Endothelial cell of umbilical vein (primary cell): Measurements from ENCODE around the gene ATP9B. TPM values are rescaled to one million over a fixed set of nuclear protein-coding genes. Genes with fewer than 3 reads are reported as not detected.
A peak's percentile ranks its signal among the peaks of the same experiment; 100 is the strongest.

Source experiments
- BruUV-seq: library from RNA; stranded (reverse); fragments of 400-500 nt; replicated peaks from 2 replicates; lab custom pipeline; 2021; lab: Mats Ljungman, UMichigan
- CTCF ChIA-PET: fragments of 300-600, 350-600 bp; sonication (Branson Sonifier 250); formaldehyde crosslinking; loops from one replicate; lab custom pipeline; 2021; ENCODE audit warnings: antibody characterized with exemption, inconsistent platforms; lab: Charles Lee
- POLR2A ChIA-PET: fragments of 300-600, 350-600 bp; sonication (Branson Sonifier 250); formaldehyde crosslinking; loops from one replicate; lab custom pipeline; 2021; ENCODE audit warnings: antibody characterized with exemption, inconsistent platforms; lab: Charles Lee
- DNase-seq: peaks from one replicate; pipeline ENCODE4 v3.0.0-alpha.2; 2011; ENCODE audit warnings: low read depth, low spot score
- FAIRE-seq: peaks from 2 replicates; lab custom pipeline; 2011; peaks lifted over from hg19 to GRCh38; lab: Jason Lieb, UNC
- H2AFZ ChIP-seq: 2 replicates; pipeline ENCODE4 v1.6.0; 2012; ENCODE audit warnings: low read depth, low read length, control low read depth, inconsistent platforms
- H3K27ac ChIP-seq: 2 replicates; pipeline ENCODE4 v1.5.1; 2011; ENCODE audit warnings: low read depth, mild to moderate bottlenecking, control low read depth, low read length, moderate library complexity; ENCODE audit not compliant: insufficient read depth
- H3K27me3 ChIP-seq, 2 experiments: 2 replicates each; pipeline versions ENCODE4 v1.6.0 to v1.6.1; 2011; ENCODE audit warnings: low read length in 2 of 2, mixed read lengths in 1 of 2; ENCODE audit not compliant: control insufficient read depth in 2 of 2, insufficient read depth in 2 of 2
- H3K36me3 ChIP-seq, 2 experiments: 2 replicates in 1 of 2; 3 replicates in 1 of 2; pipeline ENCODE4 v1.5.1; 2011; ENCODE audit warnings: low read length in 2 of 2, mild to moderate bottlenecking in 1 of 2, moderate library complexity in 1 of 2; ENCODE audit not compliant: control insufficient read depth in 2 of 2, insufficient read depth in 2 of 2; ENCODE audit errors: extremely low read depth in 1 of 2
- H3K4me1 ChIP-seq: 3 replicates; pipeline ENCODE4 v1.5.1; 2011; ENCODE audit warnings: mild to moderate bottlenecking, low read length; ENCODE audit not compliant: control insufficient read depth, insufficient read depth; ENCODE audit errors: extremely low read depth
- H3K4me2 ChIP-seq: 2 replicates; pipeline ENCODE4 v1.6.1; 2011; ENCODE audit warnings: low read length, control low read depth, mixed read lengths; ENCODE audit not compliant: insufficient read depth
- H3K4me3 ChIP-seq, 3 experiments: fragments of 200-600 bp in 1 of 3; sonication (generic), shearing (Covaris generic) in 1 of 3; replicated peaks in 1 of 3; 2 replicates each; pipeline ENCODE4 v1.5.1; 2011 to 2016; ENCODE audit warnings: control low read depth in 3 of 3, low read length in 3 of 3, mild to moderate bottlenecking in 2 of 3, inconsistent platforms in 1 of 3, low read depth in 1 of 3, moderate library complexity in 1 of 3; ENCODE audit not compliant: insufficient read depth in 1 of 3
- H3K79me2 ChIP-seq: 2 replicates; pipeline ENCODE4 v1.6.0; 2012; ENCODE audit warnings: low read length, inconsistent platforms; ENCODE audit not compliant: control insufficient read depth, insufficient read depth
- H3K9ac ChIP-seq: replicated peaks from 2 replicates; pipeline ENCODE3; 2011; ENCODE audit warnings: low read length, control low read depth; ENCODE audit not compliant: insufficient read depth; ENCODE audit errors: extremely low read depth
- H3K9me1 ChIP-seq: replicated peaks from 3 replicates; pipeline ENCODE4 v1.6.0; 2011; ENCODE audit warnings: mild to moderate bottlenecking, low read length; ENCODE audit not compliant: control insufficient read depth, insufficient read depth; ENCODE audit errors: extremely low read depth
- H3K9me3 ChIP-seq: replicated peaks from 2 replicates; pipeline ENCODE4 v1.5.1; 2012; ENCODE audit warnings: low read length, inconsistent platforms; ENCODE audit not compliant: control insufficient read depth, insufficient read depth
- H4K20me1 ChIP-seq: replicated peaks from 2 replicates; pipeline ENCODE3; 2011; ENCODE audit warnings: mild to moderate bottlenecking, low read length; ENCODE audit not compliant: control insufficient read depth, insufficient read depth; ENCODE audit errors: extremely low read depth
- EZH2 ChIP-seq: IDR thresholded peaks from 2 replicates; pipeline ENCODE4 v1.6.1; 2012; ENCODE audit warnings: borderline replicate concordance, low read depth, mild to moderate bottlenecking, moderate library complexity, low read length, inconsistent platforms; ENCODE audit not compliant: severe bottlenecking
- FOS ChIP-seq: IDR thresholded peaks from 2 replicates; pipeline ENCODE4 v1.6.1; 2011; ENCODE audit warnings: mild to moderate bottlenecking, low read length, moderate library complexity, borderline replicate concordance; ENCODE audit not compliant: insufficient read depth
- GATA2 ChIP-seq: IDR thresholded peaks from 2 replicates; pipeline ENCODE4 v1.7.0; 2011; ENCODE audit warnings: low read depth, mild to moderate bottlenecking, moderate library complexity, mixed read lengths, low read length; ENCODE audit not compliant: insufficient read length, insufficient read depth
- JUN ChIP-seq: IDR thresholded peaks from 2 replicates; pipeline ENCODE4 v1.6.1; 2011; ENCODE audit warnings: borderline replicate concordance, low read depth; ENCODE audit not compliant: insufficient read length, insufficient read depth
- MAX ChIP-seq: IDR thresholded peaks from 2 replicates; pipeline ENCODE4 v1.6.1; 2011; ENCODE audit not compliant: insufficient read depth, insufficient read length
- MYC ChIP-seq: IDR thresholded peaks from one replicate; pipeline ENCODE4 v1.6.1; 2011; ENCODE audit warnings: mild to moderate bottlenecking, low read depth, low read length
- POLR2A ChIP-seq: IDR thresholded peaks from 2 replicates; pipeline ENCODE4 v1.6.1; 2012; ENCODE audit warnings: low read depth, mild to moderate bottlenecking, control low read depth, low read length
- POLR2AphosphoS5 ChIP-seq: IDR thresholded peaks from 2 replicates; pipeline ENCODE4 v1.6.1; 2012; ENCODE audit warnings: low read depth, mild to moderate bottlenecking, control low read depth, low read length, moderate library complexity; ENCODE audit not compliant: insufficient read depth
- dilution Hi-C: fragments of 300-500 bp; cut with MboI; formaldehyde crosslinking; loops from one replicate; pipeline ENCODE4 v1.15.0; 2019; ENCODE audit warnings: low sequenced_read_pairs; ENCODE audit not compliant: extremely low pct_ligation_motif_present
- intact Hi-C: fragments of 100-400 bp; cut with micrococcal nuclease; formaldehyde crosslinking; loops from one replicate; pipeline ENCODE4 v1.10.0; 2022
- polyA plus RNA-seq, 4 experiments: library from polyadenylated mRNA; depleted of rRNA in 3 of 4; stranded (reverse) in 3 of 4; unstranded in 1 of 4; fragments of >200 nt; gene quantifications; 2 replicates each; pipeline versions ENCODE4 v1.2.1 to v1.2.3, GENCODE V29; 2011 to 2012; ENCODE audit warnings: missing spikeins in 1 of 4
- total RNA-seq: library from RNA; stranded (reverse); gene quantifications from 2 replicates; pipeline ENCODE4 v1.2.3, GENCODE V29; 2021
- TF ChIP-seq, protein P1 (sequence below), 2 donors: IDR thresholded peaks; 1 replicate in 1 of 2; 2 replicates in 1 of 2; pipeline ENCODE4 v1.5.1; 2011; ENCODE audit warnings: low read length in 2 of 2, mild to moderate bottlenecking in 2 of 2, moderate library complexity in 2 of 2, control low read depth in 1 of 2, inconsistent platforms in 1 of 2, low read depth in 1 of 2; ENCODE audit not compliant: insufficient read depth in 1 of 2; ENCODE audit errors: extremely low read depth in 1 of 2

Gene ATP9B
- total and polyA plus RNA-seq, 2 donors (not counting 3 experiments of a cell fraction or from before 2014, with no cell fraction given): 14.6 to 18.2 TPM

DNA sequence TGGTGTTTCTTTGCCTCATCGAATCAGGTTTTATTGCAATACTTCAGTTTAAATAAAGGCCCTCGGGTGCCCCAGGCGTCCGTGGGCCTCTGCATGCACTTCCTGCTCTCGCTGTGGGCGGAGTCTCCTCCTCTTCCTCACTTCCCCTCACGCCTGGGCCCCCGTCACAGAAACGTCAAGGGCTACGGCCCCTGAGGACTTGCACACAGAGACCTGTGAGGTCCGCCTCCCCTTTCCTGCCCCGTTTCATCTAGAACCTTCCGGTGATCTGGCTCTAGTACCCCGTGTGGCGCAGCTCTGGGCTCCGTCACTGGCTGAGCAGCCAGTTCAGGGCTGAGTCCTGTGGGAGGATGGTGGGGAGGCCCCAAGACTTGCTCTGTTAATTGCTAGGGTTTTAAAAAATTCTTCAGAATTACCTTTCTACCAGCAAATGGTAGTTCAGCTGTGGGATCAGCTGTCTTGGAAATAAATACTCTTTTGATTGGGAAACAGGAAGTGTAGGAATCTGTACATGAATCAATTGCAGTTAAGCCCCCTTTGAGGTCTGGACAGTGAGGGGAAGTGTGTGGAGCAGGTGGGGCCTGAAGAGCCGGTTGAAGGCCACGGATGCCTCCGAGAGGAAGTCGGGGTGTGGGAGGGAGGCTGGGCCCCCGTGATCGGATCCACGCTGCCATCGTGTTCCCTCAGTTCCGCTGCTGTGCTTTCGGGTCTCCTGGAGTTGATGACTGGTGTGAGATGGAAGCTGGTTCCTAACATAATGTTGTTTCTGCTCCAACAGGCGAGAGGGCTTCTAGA, 336.8 kb downstream of the ATP9B start:
- BruUV-seq: no TSS peak
- POLR2A ChIA-PET: no interaction called here
- Histone ChIP-seq H3K79me2 (peaks cover 32% of the 10 kb centered on the region), H3K9ac (no peak overlapping the region), H3K4me2 (peak overlapping the region; percentile 23), H3K27ac (peak overlapping the region; percentile 56), H3K36me3 (peaks cover 0 to 8% of the 10 kb centered on the region in 2 experiments), H2AFZ (peak overlapping the region; percentile 11), H3K27me3 (no peaks in the 10 kb centered on the region), H4K20me1 (no peaks in the 10 kb centered on the region), H3K4me3 (no peak overlapping the region), H3K9me1 (no peaks in the 10 kb centered on the region), H3K9me3 (no peaks in the 10 kb centered on the region), H3K4me1 (peaks cover 34% of the 10 kb centered on the region)
- TF ChIP-seq JUN: no peak
- TF ChIP-seq POLR2A: no peak
- no peak for TF ChIP-seq GATA2
- TF ChIP-seq EZH2: no peak
- TF ChIP-seq MAX: no peak
- no peak for TF ChIP-seq FOS
- TF ChIP-seq, protein P1, sequence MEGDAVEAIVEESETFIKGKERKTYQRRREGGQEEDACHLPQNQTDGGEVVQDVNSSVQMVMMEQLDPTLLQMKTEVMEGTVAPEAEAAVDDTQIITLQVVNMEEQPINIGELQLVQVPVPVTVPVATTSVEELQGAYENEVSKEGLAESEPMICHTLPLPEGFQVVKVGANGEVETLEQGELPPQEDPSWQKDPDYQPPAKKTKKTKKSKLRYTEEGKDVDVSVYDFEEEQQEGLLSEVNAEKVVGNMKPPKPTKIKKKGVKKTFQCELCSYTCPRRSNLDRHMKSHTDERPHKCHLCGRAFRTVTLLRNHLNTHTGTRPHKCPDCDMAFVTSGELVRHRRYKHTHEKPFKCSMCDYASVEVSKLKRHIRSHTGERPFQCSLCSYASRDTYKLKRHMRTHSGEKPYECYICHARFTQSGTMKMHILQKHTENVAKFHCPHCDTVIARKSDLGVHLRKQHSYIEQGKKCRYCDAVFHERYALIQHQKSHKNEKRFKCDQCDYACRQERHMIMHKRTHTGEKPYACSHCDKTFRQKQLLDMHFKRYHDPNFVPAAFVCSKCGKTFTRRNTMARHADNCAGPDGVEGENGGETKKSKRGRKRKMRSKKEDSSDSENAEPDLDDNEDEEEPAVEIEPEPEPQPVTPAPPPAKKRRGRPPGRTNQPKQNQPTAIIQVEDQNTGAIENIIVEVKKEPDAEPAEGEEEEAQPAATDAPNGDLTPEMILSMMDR (IDR thresholded peaks at IDR 0.05; ENCODE audit: extremely low read depth in 1 of 2, insufficient read depth in 1 of 2, low read depth in 1 of 2, low read length in 2 of 2): no peak
- TF ChIP-seq POLR2AphosphoS5: no peak
- no peak for TF ChIP-seq MYC
- DNase-seq (peak; percentile 44), FAIRE-seq (peak; percentile 68)
- dilution Hi-C loops (no loop called here), intact Hi-C loops (loop anchor here (1.0 kb wide), 1 partner anchor 8 kb away; no protein-coding TSS in a partner anchor)
- CTCF ChIA-PET: interaction anchor here (1.1 to 1.2 kb wide), 3 partner anchors 8 to 12 kb away, joined by 3 to 6 read pairs (median 3); partner anchors contain the start of gene NFATC1
